Measurements from ENCODE around the gene ALMS1.

ALMS1 gene

DNA sequence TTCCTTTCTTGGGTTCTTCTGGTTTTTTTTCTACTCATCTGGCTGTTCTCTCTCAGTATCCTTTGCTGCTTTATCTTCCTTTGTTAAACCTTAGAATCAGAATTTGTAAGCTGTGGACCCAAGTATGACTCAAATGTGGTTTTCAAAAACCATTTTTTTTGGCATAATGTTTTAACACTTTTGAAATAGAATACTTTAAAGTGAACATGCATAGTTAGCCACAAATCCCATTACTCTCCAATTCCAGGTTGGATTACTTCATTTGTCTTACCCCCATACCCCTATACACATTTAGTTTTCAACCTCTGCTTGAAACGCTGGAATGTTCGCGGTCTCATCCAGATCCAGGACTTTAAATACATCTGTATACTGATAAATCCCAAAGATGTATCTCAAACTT lies 29.1 kb downstream of the ALMS1 start:
- Histone ChIP-seq H3K79me1 (ENCODE audit: low read depth, low read length) (peaks cover 2% of the 10 kb centered on the region), H4K8ac (ENCODE audit: low read depth, low read length) (no peak overlapping the region), H3K18ac (ENCODE audit: low read length) (no peak overlapping the region), H3K4me2 (ENCODE audit: insufficient read depth, low read length, poor library complexity, severe bottlenecking) (no peak overlapping the region), H3K27me3 (ENCODE audit: control insufficient read depth in 3 of 3, insufficient read depth in 3 of 3, low read depth in 1 of 3, low read length in 3 of 3) (no peaks in the 10 kb centered on the region), H2BK15ac (ENCODE audit: low read length) (no peak overlapping the region), H3K4ac (ENCODE audit: low read length) (no peak overlapping the region), H3K14ac (ENCODE audit: low read length) (no peak overlapping the region), H2BK12ac (ENCODE audit: low read length) (no peak overlapping the region), H3K4me3 (ENCODE audit: low read length in 2 of 2) (no peak overlapping the region), H3K9ac (ENCODE audit: low read depth, low read length, poor library complexity) (no peak overlapping the region), H3K27ac (replicated peaks; ENCODE audit: low read length) (no peak overlapping the region), H2AFZ (ENCODE audit: low read length) (no peak overlapping the region), H2BK120ac (ENCODE audit: low read depth, low read length) (no peak overlapping the region), H3K23ac (ENCODE audit: low read depth, low read length, poor library complexity) (no peak overlapping the region), H3K4me1 (ENCODE audit: control insufficient read depth in 2 of 2, insufficient read depth in 1 of 2, low read depth in 1 of 2, low read length in 2 of 2) (no peaks in the 10 kb centered on the region), H4K91ac (ENCODE audit: low read depth, low read length, poor library complexity) (no peak overlapping the region), H2AK5ac (ENCODE audit: low read depth, low read length) (no peak overlapping the region), H2BK5ac (ENCODE audit: low read length) (no peak overlapping the region), H3K9me3 (replicated peaks in 1 of 2; ENCODE audit: control insufficient read depth in 2 of 2, insufficient read depth in 1 of 2, low read depth in 1 of 2, low read length in 2 of 2) (peaks cover 0 to 7% of the 10 kb centered on the region in 2 donors), H3K36me3 (replicated peaks in 1 of 2; ENCODE audit: control insufficient read depth in 2 of 2, insufficient read depth in 2 of 2, low read length in 2 of 2) (peaks cover 0 to 29% of the 10 kb centered on the region in 2 donors)
- WGBS, 2 donors (ENCODE audit: extremely low coverage in 2 of 2, insufficient read length in 2 of 2, insufficient replicate concordance in 1 of 2): no CpG with 5 or more reads among the region's 3 CpGs
- DNase-seq (ENCODE audit: low spot score): no peak

DNA sequence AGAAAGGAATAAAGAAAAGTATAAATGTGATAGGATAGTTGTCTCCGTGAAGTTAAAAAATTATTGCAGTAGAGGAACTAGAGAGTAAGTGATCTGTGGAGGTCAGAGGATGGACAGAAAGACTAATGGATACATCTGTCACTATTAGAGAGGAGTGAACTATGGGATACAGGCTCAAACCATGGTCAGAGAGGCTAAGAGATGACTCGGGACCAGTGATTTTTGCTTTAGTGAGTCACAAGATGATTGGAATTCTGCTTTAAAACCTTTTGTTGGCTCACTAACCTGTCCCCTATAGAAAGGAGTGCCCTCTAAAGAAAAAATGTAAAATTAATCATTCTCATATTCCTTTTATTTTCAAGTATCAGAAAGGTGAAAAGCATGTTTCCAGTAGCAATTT lies 30.3 kb downstream of the ALMS1 start:
- no peak for DNase-seq (ENCODE audit: low spot score)
- Histone ChIP-seq H3K14ac (ENCODE audit: low read length) (no peak overlapping the region), H2AFZ (ENCODE audit: low read length) (no peak overlapping the region), H2BK120ac (ENCODE audit: low read depth, low read length) (no peak overlapping the region), H2BK5ac (ENCODE audit: low read length) (no peak overlapping the region), H3K23ac (ENCODE audit: low read depth, low read length, poor library complexity) (no peak overlapping the region), H3K18ac (ENCODE audit: low read length) (no peak overlapping the region), H3K9ac (ENCODE audit: low read depth, low read length, poor library complexity) (no peak overlapping the region), H4K91ac (ENCODE audit: low read depth, low read length, poor library complexity) (no peak overlapping the region), H2BK12ac (ENCODE audit: low read length) (no peak overlapping the region), H3K79me1 (ENCODE audit: low read depth, low read length) (peaks cover 2% of the 10 kb centered on the region), H3K36me3 (replicated peaks in 1 of 2; ENCODE audit: control insufficient read depth in 2 of 2, insufficient read depth in 2 of 2, low read length in 2 of 2) (peaks cover 0 to 30% of the 10 kb centered on the region in 2 donors), H2AK5ac (ENCODE audit: low read depth, low read length) (no peak overlapping the region), H3K9me3 (replicated peaks in 1 of 2; ENCODE audit: control insufficient read depth in 2 of 2, insufficient read depth in 1 of 2, low read depth in 1 of 2, low read length in 2 of 2) (no peaks in the 10 kb centered on the region), H3K4me2 (ENCODE audit: insufficient read depth, low read length, poor library complexity, severe bottlenecking) (no peak overlapping the region), H4K8ac (ENCODE audit: low read depth, low read length) (no peak overlapping the region), H3K27me3 (ENCODE audit: control insufficient read depth in 3 of 3, insufficient read depth in 3 of 3, low read depth in 1 of 3, low read length in 3 of 3) (no peaks in the 10 kb centered on the region), H3K27ac (replicated peaks; ENCODE audit: low read length) (no peak overlapping the region), H3K4me3 (ENCODE audit: low read length in 2 of 2) (no peak overlapping the region), H3K4ac (ENCODE audit: low read length) (no peak overlapping the region), H2BK15ac (ENCODE audit: low read length) (no peak overlapping the region), H3K4me1 (ENCODE audit: control insufficient read depth in 2 of 2, insufficient read depth in 1 of 2, low read depth in 1 of 2, low read length in 2 of 2) (no peaks in the 10 kb centered on the region)
- WGBS, 2 donors (ENCODE audit: extremely low coverage in 2 of 2, insufficient read length in 2 of 2, insufficient replicate concordance in 1 of 2): 100% methylated on average over 1 of the region's 2 CpGs

DNA sequence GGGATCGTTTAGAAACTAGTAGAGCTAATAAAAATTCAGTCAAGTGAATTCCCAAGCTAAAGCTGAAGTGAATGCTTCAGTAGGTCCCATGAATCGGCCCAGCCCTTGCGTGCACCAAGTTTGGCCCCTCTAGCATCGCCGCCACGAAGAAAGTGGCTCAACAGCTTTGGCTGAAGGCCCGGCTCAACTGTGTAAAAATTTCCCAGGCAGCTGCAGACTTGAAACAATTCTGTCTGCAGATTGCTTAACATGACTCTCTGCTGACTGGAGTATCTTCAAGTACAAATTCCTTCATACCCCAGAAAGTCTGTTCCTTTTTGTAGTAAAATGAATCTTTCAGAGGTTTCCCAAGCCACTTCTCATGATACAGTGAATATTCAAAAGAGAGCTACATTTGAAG lies 32.7 kb downstream of the ALMS1 start:
- no peak overlapping the region for H2AK5ac ChIP-seq (ENCODE audit: low read depth, low read length)
- H3K4ac ChIP-seq (ENCODE audit: low read length): no peak overlapping the region
- no peaks in the 10 kb centered on the region for H3K9me3 ChIP-seq (replicated peaks in 1 of 2; ENCODE audit: control insufficient read depth in 2 of 2, insufficient read depth in 1 of 2, low read depth in 1 of 2, low read length in 2 of 2)
- H2BK120ac ChIP-seq (ENCODE audit: low read depth, low read length): no peak overlapping the region
- no peaks in the 10 kb centered on the region for H3K27me3 ChIP-seq (ENCODE audit: control insufficient read depth in 3 of 3, insufficient read depth in 3 of 3, low read depth in 1 of 3, low read length in 3 of 3)
- H3K18ac ChIP-seq (ENCODE audit: low read length): no peak overlapping the region
- no peak for DNase-seq (ENCODE audit: low spot score)
- no peaks in the 10 kb centered on the region for H3K79me1 ChIP-seq (ENCODE audit: low read depth, low read length)
- no peak overlapping the region for H3K27ac ChIP-seq (replicated peaks; ENCODE audit: low read length)
- peaks cover 0 to 49% of the 10 kb centered on the region in 2 donors for H3K36me3 ChIP-seq (replicated peaks in 1 of 2; ENCODE audit: control insufficient read depth in 2 of 2, insufficient read depth in 2 of 2, low read length in 2 of 2)
- no peak overlapping the region for H2BK12ac ChIP-seq (ENCODE audit: low read length)
- no peak overlapping the region for H3K4me3 ChIP-seq (ENCODE audit: low read length in 2 of 2)
- no peak overlapping the region for H3K23ac ChIP-seq (ENCODE audit: low read depth, low read length, poor library complexity)
- no peaks in the 10 kb centered on the region for H3K4me1 ChIP-seq (ENCODE audit: control insufficient read depth in 2 of 2, insufficient read depth in 1 of 2, low read depth in 1 of 2, low read length in 2 of 2)
- no peak overlapping the region for H4K8ac ChIP-seq (ENCODE audit: low read depth, low read length)
- H2BK15ac ChIP-seq (ENCODE audit: low read length): no peak overlapping the region
- no peak overlapping the region for H3K14ac ChIP-seq (ENCODE audit: low read length)
- H3K9ac ChIP-seq (ENCODE audit: low read depth, low read length, poor library complexity): no peak overlapping the region
- H2BK5ac ChIP-seq (ENCODE audit: low read length): no peak overlapping the region
- H2AFZ ChIP-seq (ENCODE audit: low read length): no peak overlapping the region
- no peak overlapping the region for H4K91ac ChIP-seq (ENCODE audit: low read depth, low read length, poor library complexity)
- no CpG with 5 or more reads among the region's 7 CpGs for WGBS, 2 donors (ENCODE audit: extremely low coverage in 2 of 2, insufficient read length in 2 of 2, insufficient replicate concordance in 1 of 2)
- H3K4me2 ChIP-seq (ENCODE audit: insufficient read depth, low read length, poor library complexity, severe bottlenecking): no peak overlapping the region

DNA sequence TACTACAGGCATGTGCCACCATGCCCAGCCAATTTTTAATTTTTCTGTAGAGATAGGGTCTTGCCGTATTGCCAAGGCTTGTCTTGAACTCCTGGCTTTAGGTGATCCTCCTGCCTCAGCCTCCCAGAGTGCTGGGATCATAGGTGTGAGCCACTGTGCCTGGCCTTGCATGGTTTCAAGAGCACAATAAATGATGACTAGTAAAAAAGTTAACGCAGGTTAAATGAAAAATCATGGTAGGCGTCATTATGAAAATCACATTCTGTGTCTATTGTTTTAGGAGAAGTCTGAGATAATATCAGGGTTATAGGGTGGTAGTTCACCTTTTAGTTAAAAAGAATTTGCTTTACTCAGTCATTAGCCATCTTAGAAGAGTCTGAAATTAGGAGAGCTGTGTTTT lies 38.3 kb downstream of the ALMS1 start:
- Histone ChIP-seq H3K9ac (ENCODE audit: low read depth, low read length, poor library complexity) (no peak overlapping the region), H3K4me2 (ENCODE audit: insufficient read depth, low read length, poor library complexity, severe bottlenecking) (no peak overlapping the region), H2BK120ac (ENCODE audit: low read depth, low read length) (no peak overlapping the region), H3K27ac (replicated peaks; ENCODE audit: low read length) (no peak overlapping the region), H2AFZ (ENCODE audit: low read length) (no peak overlapping the region), H2BK12ac (ENCODE audit: low read length) (no peak overlapping the region), H3K18ac (ENCODE audit: low read length) (no peak overlapping the region), H3K79me1 (ENCODE audit: low read depth, low read length) (no peaks in the 10 kb centered on the region), H3K36me3 (replicated peaks in 1 of 2; ENCODE audit: control insufficient read depth in 2 of 2, insufficient read depth in 2 of 2, low read length in 2 of 2) (peaks cover 3 to 92% of the 10 kb centered on the region in 2 donors), H3K4ac (ENCODE audit: low read length) (no peak overlapping the region), H3K9me3 (replicated peaks in 1 of 2; ENCODE audit: control insufficient read depth in 2 of 2, insufficient read depth in 1 of 2, low read depth in 1 of 2, low read length in 2 of 2) (no peaks in the 10 kb centered on the region), H3K27me3 (ENCODE audit: control insufficient read depth in 3 of 3, insufficient read depth in 3 of 3, low read depth in 1 of 3, low read length in 3 of 3) (no peaks in the 10 kb centered on the region), H3K4me3 (ENCODE audit: low read length in 2 of 2) (no peak overlapping the region), H2BK15ac (ENCODE audit: low read length) (no peak overlapping the region), H3K4me1 (ENCODE audit: control insufficient read depth in 2 of 2, insufficient read depth in 1 of 2, low read depth in 1 of 2, low read length in 2 of 2) (no peaks in the 10 kb centered on the region), H2AK5ac (ENCODE audit: low read depth, low read length) (no peak overlapping the region), H4K8ac (ENCODE audit: low read depth, low read length) (no peak overlapping the region), H3K23ac (ENCODE audit: low read depth, low read length, poor library complexity) (no peak overlapping the region), H3K14ac (ENCODE audit: low read length) (no peak overlapping the region), H4K91ac (ENCODE audit: low read depth, low read length, poor library complexity) (no peak overlapping the region), H2BK5ac (ENCODE audit: low read length) (no peak overlapping the region)
- DNase-seq (ENCODE audit: low spot score): no peak
- no CpG with 5 or more reads among the region's 3 CpGs for WGBS, 2 donors (ENCODE audit: extremely low coverage in 2 of 2, insufficient read length in 2 of 2, insufficient replicate concordance in 1 of 2)

Measured in neuronal stem cell (in vitro differentiated cells).